CD4-positive, alpha-beta T cell treated with Interferon alpha-2 for 1 hour (primary cell): ENCODE measurements around the gene ARRB1.
A peak's percentile ranks its signal among the peaks of the same experiment; 100 is the strongest.

Experiments
- DNase-seq, 2 donors: peaks; one replicate each; pipeline ENCODE4 v3.0.0-alpha.2; 2020 to 2022

ARRB1 gene

DNA sequence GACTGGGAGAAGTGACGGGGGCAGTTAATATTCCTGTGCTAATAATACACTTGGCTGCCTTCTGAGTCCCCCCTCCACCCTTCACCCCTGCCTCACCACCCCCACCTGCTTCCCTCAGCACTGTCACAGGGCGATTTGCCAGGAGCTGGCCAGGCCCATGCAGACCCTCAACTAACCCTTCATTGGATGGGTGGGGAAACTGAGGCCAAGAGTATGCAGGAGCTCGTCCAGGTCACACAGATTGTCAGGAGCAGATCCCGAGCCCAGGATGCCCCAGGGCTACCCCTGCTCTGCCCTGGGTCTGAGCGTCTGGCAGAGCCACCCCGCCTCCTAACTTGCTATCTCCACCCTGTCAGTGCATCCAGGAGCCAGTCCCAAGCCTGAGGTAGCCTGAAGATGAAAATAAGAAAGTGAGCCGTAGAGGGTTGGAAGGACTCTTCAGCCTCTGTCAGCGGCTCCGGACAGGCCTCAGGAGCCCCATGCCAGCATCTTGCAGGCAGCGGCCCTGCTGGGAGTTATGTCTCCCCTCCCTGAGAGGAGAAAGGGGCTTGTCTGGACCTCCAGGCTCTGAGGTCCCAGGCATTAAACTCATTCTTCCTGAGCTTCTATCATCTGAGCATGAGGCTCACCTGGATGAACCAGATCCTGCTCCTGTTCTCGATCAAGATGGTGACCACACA lies 104.7 kb downstream of the ARRB1 start:
- no peak for DNase-seq

- DNase-seq: no peak
Observed at GRCh38 chr11:75246006-75246670, 105.3 kb downstream of the ARRB1 start.

DNA sequence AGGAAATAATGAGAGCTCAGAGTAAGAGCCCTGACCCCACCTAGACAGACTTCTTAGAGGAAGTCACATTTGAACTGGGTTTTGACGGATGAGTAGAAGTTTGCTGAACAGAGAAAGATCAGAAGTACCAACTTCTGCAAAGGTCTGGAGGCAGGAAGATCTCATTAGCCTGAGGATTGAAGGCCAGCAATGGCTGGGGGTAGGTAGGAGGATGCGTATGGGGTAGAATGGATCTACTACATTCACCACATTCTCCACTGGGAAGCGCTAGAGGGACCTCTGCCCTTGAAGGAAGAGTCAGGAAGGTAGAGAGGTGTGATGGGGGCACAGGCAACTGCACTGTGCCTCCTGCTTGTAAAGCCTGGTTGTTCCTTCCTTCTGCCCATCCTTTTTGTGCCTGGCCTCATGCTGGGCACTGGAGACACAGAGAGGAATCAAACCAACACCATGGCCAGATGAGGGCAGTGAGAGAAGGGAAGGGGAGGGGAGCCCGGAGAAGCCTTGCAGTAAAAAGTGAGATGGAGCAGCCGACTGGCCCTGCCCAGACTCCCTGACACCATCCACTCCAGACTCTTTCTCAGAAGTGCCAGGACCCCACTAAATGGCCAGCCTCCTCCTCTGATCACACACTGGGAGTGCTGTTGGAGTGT lies 106.0 kb downstream of the ARRB1 start:
- DNase-seq: no peak

DNA sequence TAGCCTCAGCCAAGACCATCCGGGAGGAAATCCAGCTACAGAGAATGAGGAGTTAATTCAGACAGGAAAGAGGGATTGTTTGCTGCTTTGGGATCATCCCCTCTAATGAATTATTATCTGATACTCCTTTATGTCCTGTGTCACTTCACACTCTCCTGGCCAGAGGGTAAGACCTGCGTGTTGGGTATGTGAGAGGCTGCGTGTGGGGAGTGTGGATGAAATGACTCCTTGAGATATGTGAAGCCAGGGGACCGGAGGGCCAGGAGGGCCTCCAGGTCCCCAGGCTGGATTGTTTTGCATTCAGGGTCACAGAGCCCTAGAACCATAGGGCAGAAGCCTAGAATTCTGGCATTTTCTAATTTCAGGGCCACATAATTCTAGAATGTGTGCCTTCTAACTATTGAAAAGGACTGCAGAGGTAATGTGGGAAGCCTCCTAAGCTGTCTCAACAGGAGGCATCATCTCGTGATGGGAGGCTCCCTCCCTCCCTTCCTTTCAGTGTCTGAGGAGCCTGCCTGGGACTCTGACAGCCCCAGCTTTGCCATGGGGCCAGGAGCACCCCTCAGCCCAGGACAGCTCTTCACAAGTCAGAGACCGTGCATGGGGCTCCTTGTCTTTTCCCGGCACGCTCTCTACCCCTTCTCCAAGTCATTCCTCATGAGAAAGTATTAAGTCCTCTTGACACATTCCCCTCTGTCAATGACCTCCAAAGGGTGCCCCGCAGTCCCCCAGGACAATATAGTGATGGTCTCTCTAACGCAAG lies 107.2 kb downstream of the ARRB1 start:
- no peak for DNase-seq

DNA sequence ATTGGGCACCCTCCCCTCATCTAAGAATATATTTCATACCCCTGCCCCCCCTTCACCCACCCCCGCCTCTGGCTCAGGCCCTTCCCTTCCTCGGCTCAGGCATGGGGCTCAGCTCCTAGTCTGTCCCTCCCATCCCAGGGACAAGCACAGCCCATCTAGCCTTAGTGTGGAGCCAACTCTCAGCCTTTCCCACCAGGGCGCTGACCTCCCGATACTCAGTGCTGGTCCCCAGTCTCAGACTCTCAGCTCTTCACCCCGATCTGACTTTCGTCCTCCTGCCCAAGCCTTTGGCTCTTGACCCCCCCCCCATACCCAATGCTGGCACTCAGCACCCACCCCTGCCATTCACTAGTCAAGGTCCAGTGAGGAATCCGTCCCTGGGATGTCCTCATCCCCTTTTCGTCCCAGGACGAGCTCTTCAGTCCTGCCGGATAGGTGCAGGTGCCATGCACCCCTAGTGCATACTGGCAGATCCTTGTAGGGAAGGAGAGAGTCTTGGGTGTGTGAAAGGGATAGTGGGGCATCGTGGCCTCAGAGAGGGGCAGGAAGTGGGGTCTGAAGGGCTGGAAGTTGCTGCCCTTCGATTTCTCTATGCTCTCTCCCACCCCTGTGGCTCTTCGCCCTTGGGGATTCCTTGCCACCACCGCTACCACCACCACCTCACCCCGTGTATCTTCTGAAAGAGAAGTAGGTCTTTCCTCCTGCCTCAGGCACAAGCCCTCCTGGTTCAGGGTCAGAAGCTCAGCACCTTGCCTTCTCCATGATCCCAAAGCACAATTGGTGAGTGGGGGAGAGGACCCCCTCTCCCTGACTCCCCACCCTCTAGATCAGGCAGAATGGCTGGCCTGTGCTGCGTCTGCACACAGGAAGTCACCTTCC lies 108.5 kb downstream of the ARRB1 start:
- DNase-seq: no peak

DNA sequence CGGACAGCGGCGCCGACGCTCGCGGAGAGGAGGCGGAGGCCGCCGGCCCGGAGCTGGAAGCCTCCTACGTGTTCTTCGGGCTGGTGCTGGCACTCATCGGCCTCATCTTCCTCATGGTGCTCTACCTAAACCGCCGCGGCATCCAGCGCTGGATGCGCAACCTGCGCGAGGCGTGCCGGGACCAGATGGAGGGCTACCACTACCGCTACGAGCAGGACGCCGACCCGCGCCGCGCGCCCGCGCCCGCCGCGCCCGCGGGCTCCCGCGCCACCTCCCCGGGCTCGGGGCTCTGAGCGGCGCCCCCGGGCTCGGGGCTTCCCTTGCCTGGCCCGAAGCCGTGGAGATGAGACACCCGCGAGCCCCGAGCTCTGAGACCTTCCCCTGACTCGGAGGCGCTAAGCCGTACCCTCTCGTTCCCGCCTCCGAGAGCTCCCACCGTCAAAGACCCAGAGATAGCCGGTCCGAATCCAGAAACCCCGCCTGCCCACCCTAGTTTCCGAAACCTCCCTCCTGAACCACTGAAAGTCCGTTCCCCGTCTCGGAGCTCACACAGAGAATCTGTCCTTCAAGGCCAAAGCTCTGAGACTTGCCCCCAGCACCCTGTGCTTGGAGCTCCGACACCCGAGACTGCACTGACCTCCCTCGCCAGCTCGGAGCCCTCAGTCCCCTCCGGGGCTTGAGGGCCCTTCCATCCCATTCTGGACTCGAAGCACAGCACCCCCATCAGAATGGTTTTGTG lies 109.4 kb downstream of the ARRB1 start:
- DNase-seq: no peak

DNA sequence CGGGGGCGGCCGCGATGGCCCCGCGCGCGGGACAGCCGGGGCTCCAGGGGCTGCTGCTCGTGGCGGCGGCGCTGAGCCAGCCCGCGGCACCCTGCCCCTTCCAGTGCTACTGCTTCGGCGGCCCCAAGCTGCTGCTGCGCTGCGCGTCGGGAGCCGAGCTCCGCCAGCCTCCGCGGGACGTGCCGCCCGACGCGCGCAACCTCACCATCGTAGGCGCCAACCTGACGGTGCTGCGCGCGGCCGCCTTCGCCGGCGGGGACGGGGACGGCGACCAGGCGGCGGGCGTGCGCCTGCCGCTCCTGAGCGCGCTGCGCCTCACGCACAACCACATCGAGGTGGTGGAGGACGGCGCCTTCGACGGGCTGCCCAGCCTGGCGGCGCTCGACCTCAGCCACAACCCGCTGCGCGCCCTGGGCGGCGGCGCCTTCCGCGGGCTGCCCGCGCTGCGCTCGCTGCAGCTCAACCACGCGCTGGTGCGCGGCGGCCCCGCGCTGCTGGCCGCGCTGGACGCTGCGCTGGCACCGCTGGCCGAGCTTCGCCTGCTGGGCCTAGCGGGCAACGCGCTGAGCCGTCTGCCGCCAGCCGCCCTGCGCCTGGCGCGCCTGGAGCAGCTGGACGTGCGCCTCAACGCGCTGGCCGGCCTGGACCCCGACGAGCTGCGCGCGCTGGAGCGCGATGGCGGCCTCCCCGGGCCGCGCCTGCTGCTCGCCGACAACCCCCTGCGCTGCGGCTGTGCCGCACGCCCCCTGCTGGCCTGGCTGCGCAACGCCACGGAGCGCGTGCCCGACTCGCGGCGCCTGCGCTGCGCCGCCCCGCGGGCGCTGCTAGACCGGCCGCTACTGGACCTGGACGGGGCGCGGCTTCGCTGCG lies 110.2 kb downstream of the ARRB1 start:
- DNase-seq: peak; percentile 83 to 92

- DNase-seq: no peak
Observed at GRCh38 chr11:75240311-75241035, 111.0 kb downstream of the ARRB1 start, which contains the start of gene TPBGL. TPBGL (plus strand) TSS chr11:75240774; CDS start chr11:75241050, 276 bp downstream.

GRCh38 chr11:75239531-75240290 lies 111.8 kb downstream of the ARRB1 start:
- DNase-seq: no peak

- DNase-seq: no peak
Observed at GRCh38 chr11:75238595-75239440, 112.6 kb downstream of the ARRB1 start.

GRCh38 chr11:75237050-75237449 lies 114.4 kb downstream of the ARRB1 start:
- DNase-seq: no peak

- no peak for DNase-seq
Observed at GRCh38 chr11:75236062-75236461, 115.4 kb downstream of the ARRB1 start.

DNA sequence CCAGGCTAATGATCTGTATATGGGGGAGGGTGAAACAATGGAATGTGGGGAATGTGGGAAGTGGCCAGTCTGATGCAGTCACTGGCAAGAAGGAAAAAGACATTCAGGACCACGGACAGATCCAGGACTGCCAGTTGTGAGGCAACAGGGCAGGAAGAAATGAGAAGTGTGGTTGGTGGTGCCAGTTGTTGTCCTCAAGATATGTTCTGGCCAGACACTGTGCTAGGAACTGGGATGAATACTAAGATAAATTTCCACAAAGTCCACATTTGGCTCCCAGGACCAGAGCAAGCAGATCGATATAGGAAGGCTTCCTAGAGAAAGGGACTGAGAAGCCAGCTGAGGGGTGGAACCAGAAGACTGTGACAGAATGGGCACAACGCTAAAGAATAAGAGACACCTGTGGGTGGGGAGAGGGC lies 117.7 kb downstream of the ARRB1 start:
- DNase-seq: peak in 1 of 2 donors; percentile 29

- DNase-seq: no peak
Observed at GRCh38 chr11:75230621-75231020, 120.8 kb downstream of the ARRB1 start.

DNA sequence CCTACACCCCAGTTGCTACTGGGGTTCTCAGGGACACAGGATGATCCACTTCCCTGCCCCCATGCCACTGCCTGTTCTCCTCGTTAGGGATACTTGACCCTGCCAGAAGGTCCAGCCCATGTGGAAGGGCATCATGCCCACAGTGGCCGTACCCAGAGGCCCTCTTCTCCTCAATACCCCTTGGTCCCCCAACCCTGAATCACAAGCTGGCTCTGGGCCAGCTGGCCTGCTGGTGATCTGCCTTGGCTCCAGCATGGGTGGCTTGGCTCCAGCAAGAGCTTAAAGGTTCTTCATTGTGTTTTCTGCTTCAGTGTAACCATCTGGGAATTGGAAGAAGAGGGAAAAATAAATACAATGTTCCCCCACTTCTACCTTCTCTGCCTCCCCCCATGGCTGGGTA lies 122.0 kb downstream of the ARRB1 start:
- no peak for DNase-seq

DNA sequence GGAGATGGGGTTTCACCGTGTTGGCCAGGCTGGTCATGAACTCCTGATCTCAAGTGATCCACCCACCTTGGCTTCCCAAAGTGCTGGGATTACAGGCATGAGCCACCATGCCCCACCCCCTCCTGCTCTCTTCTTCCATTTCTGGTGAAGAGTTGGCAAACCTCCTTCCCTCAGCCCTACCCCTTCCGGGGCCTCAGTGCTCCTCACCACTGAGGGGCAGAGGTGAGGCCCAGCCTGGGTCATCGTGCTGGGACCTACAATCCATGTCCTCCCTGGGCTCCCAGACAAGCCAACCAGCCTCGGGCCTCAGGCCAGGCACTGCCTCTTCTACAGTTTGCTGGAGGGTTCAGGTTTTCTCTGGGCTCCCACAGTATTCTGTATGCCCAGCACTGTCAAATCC lies 125.7 kb downstream of the ARRB1 start:
- DNase-seq: no peak

DNA sequence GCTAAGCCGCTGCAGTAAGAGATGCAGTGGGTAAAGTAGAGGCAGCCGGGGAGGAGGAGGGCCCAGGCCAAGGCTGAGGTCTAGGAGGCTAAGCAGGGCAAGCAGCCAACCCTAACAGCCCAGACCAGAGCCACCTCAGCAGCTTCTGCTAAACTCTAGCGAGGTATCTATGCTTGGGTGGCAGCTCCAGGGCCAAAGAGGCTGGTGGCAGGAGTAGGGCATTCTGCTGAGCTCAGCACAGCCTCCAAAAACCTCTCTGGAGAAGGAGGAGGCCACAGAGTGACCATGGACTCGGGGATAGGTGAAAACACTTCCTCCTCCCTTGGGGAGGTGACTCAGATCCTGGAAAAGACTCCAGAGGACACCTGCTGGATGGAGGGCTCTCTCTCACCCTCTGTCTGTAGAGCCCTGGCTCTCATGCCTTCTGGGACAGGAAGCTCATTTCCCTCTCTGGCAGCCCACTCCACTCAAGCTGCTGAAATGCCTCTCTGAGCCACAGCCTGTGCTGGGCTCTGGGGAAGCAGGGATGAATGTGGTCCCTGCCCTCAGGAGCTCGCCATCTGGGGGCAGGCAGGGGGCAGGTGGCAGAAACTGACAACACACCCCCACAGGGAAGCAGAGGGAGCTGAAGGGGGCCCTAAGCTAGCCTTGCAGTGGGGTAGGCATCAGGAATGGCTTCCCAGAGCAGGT lies 127.4 kb downstream of the ARRB1 start:
- no peak for DNase-seq
